Epithelial cell of proximal tubule (primary cell): ENCODE data around the gene IGF2BP3. TPM values are rescaled to one million over a fixed set of nuclear protein-coding genes. Genes with fewer than 3 reads are reported as not detected.

Experiments used
- DNase-seq: peaks from one replicate; pipeline ENCODE4 v3.0.0-alpha.2; 2011; ENCODE audit warnings: low read depth
- H3K4me3 ChIP-seq: 2 replicates; pipeline ENCODE4 v1.5.1; 2011; ENCODE audit warnings: low read depth, mild to moderate bottlenecking, low read length
- total RNA-seq: library from RNA; depleted of rRNA; stranded (reverse); fragments of >200 nt; gene quantifications from 2 replicates; pipeline ENCODE4 v1.2.3, GENCODE V29; 2015
- TF ChIP-seq, protein P1 (sequence below): conservative IDR thresholded peaks from 2 replicates; pipeline ENCODE4 v1.5.1; 2012; ENCODE audit warnings: low read depth, mild to moderate bottlenecking, low read length

Gene IGF2BP3
- total RNA-seq, 1 donor from 2014 or later, result 42.4 TPM

DNA sequence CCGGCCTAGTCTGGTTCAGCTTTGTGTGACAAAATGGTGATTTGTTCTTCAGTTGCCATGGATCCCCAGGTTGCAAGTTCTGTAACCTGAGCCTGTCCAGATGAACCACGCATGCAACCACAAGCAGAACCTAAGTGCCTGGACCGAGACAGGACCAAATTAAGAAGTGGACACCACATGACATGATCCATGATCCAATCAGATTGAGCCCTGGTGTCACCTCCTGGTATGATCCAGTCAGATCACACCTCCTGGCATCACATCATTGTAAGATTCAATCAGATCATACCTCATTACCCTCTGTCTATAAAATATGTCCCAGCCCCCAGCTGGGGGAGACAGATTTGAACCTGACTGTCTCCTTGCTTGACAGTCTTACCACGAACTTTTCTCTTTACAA, 101.2 kb downstream of the IGF2BP3 start:
- DNase-seq, result no peak
- no peak overlapping the region for H3K4me3 ChIP-seq
- TF ChIP-seq, protein P1, sequence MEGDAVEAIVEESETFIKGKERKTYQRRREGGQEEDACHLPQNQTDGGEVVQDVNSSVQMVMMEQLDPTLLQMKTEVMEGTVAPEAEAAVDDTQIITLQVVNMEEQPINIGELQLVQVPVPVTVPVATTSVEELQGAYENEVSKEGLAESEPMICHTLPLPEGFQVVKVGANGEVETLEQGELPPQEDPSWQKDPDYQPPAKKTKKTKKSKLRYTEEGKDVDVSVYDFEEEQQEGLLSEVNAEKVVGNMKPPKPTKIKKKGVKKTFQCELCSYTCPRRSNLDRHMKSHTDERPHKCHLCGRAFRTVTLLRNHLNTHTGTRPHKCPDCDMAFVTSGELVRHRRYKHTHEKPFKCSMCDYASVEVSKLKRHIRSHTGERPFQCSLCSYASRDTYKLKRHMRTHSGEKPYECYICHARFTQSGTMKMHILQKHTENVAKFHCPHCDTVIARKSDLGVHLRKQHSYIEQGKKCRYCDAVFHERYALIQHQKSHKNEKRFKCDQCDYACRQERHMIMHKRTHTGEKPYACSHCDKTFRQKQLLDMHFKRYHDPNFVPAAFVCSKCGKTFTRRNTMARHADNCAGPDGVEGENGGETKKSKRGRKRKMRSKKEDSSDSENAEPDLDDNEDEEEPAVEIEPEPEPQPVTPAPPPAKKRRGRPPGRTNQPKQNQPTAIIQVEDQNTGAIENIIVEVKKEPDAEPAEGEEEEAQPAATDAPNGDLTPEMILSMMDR, result no peak

DNA sequence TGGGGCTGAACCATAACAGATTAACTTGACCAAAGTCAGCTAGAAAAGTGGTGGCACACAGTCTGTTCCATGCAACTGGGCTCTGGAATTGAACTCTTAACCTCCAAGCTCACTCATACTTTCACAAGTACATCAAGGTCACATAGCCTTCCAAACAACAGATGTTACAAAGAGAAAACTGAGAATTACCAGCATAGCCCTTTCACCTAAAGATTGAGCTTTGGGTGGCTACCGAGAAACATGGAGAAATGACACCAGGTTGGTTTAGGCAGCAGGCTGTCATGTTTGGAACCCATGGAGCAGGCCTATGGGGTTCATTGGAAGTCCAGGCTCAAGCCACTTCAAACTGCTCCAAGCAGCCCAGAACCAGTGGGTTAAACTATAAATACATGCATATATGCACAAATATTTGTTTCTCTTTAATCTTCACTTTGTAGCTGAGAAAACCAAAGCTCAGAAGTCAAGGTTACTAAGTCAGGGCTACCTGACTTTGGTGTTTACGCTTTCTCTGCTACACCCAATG, 112.1 kb downstream of the IGF2BP3 start:
- no peak for DNase-seq
- TF ChIP-seq, protein P1, result no peak
- H3K4me3 ChIP-seq, result no peak overlapping the region

DNA sequence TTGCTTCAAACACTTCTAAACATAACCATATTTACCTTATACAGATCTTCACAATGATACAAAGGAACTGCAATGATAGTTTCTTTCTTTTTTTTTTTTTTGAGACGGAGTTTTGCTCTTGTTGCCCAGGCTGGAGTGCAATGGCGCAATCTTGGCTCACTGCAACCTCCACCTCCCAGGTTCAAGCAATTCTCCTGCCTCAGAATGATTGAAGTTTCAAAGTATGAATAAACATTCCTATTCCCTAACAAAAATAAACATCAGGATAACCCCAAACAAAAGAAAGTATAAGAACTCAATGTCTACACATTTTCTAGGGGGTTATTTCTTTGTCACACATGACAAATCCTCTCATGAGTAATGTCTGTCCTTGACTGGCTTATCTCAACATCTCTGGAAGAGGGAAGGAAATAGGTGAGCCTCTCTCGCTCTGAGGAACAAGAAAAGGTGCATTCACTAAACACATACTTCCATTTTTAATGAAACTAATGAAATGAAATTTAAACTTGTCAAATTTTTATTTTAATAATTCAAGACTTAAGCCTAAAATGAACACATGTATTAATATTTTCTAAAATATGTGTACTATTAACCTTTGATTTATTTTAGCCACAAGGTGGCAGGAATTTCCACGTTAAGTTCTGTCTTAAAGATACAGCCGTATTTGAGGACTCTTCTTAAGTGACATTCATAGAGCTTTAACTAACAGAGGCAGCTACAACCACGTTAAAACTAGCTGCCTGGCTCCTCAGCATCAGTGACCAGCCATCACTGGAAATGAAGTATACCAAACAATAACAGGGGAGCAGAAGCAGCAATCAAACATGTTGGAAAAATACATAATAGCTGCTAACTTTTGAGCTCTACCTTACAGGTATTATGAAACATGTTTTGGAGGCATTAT, 112.8 kb downstream of the IGF2BP3 start:
- DNase-seq, result peak; percentile 67
- no peak overlapping the region for H3K4me3 ChIP-seq
- TF ChIP-seq, protein P1, result peak; percentile 46

DNA sequence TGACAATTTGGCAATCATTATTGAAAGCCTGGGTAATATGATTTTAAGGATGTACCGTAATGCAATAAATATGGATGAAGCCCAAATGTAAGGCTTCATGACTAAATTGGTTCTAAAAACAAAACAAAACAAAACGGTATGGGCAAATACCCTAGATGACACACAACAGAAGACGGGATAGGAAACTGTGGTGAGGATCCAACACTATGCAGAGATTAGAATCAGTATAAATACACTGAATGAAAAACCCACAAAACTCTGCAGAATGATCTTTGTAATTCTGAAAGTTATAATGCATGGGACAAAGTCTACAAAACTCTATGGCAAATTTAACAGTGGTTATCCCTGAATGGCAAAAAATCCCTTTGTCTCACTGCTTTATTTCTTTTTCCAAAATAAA, 113.6 kb downstream of the IGF2BP3 start:
- DNase-seq, result no peak
- no peak overlapping the region for H3K4me3 ChIP-seq
- TF ChIP-seq, protein P1, result no peak

DNA sequence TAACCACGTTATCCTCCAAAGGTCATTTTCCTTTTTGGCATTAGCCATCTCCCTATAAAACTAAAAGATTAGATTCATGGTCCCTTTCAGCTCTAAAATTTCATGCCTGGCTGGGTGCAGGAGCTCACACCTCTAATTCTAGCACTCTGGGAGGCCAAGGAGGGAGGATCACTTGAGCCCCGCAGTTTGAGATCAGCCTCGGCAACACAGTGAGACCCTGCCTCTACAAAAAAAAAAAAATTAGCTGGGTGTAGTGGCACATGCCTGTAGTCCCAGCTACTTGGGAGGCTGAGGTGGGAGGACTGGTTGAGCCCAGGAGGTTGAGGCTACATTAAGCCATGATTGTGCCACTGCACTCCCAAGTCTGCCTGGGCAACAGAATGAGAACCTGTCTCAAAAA, 114.1 kb downstream of the IGF2BP3 start:
- no peak overlapping the region for H3K4me3 ChIP-seq
- TF ChIP-seq, protein P1, result no peak
- DNase-seq, result no peak

DNA sequence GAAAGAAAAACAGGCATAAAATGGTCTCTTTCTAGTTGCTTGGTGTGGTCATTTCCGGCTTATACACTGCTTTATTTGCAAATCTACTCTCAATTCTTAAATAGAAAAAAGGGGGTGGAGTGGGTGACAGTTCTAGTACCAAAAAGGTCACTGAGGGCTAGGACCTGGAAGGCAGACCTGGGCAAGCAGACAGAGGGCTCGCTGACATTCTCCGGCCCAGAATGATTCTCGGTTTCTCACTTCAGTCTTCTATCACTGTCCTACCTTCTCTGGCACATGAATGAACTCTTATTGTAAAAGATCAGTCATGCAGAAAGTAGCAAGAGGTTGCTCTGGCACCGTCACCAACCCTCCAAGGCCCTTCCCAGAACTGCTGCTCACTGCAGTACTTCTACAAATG, 117.1 kb downstream of the IGF2BP3 start:
- TF ChIP-seq, protein P1, result no peak
- no peak overlapping the region for H3K4me3 ChIP-seq
- peak; percentile 46 for DNase-seq
